SJSA1 (cell line): Measurements from ENCODE around the gene KIAA0586. TPM values are rescaled to one million over a fixed set of nuclear protein-coding genes. Genes with fewer than 3 reads are reported as not detected.

Experiments used
- DNase-seq, 2 experiments: peaks; one replicate each; pipeline ENCODE4 v3.0.0-alpha.2; 2015 to 2020; ENCODE audit warnings: low spot score in 2 of 2, low read depth in 1 of 2
- H3K27ac ChIP-seq: fragments of 250-450 bp; sonication (Bioruptor Pico); 2 replicates; pipeline ENCODE4 v1.5.1; 2020; ENCODE audit warnings: mild to moderate bottlenecking, moderate library complexity
- H3K27me3 ChIP-seq: fragments of 250-450 bp; sonication (Bioruptor Pico); replicated peaks from 2 replicates; pipeline ENCODE4 v1.5.1; 2020; ENCODE audit warnings: mild to moderate bottlenecking, moderate library complexity
- H3K36me3 ChIP-seq: fragments of 250-450 bp; sonication (Bioruptor Pico); 2 replicates; pipeline ENCODE4 v1.5.1; 2020; ENCODE audit warnings: mild to moderate bottlenecking
- H3K4me1 ChIP-seq: fragments of 250-450 bp; sonication (Bioruptor Pico); replicated peaks from 2 replicates; pipeline ENCODE4 v1.6.1; 2021; ENCODE audit warnings: mild to moderate bottlenecking
- H3K4me3 ChIP-seq: fragments of 250-450 bp; sonication (Bioruptor Pico); 2 replicates; pipeline ENCODE4 v1.5.1; 2020; ENCODE audit warnings: mild to moderate bottlenecking
- H3K9me3 ChIP-seq: fragments of 250-450 bp; sonication (Bioruptor Pico); replicated peaks from 2 replicates; pipeline ENCODE4 v1.5.1; 2020; ENCODE audit warnings: mild to moderate bottlenecking
- total RNA-seq: library from RNA; depleted of rRNA; stranded (reverse); fragments of >200 nt; shearing (Covaris generic); gene quantifications from 2 replicates; pipeline ENCODE4 v1.2.3, GENCODE V29; 2014; rRNA removed

KIAA0586 gene
- total RNA-seq, 1 experiment from 2014 or later = 41.9 TPM

- no peak for DNase-seq
- no peak overlapping the region for H3K4me3 ChIP-seq
- no peaks in the 10 kb centered on the region for H3K9me3 ChIP-seq
- no peaks in the 10 kb centered on the region for H3K36me3 ChIP-seq
- H3K4me1 ChIP-seq = no peaks in the 10 kb centered on the region
- no peaks in the 10 kb centered on the region for H3K27me3 ChIP-seq
- H3K27ac ChIP-seq = no peak overlapping the region
These were observed 171.4 kb downstream of the KIAA0586 start for GRCh38 chr14:58598804-58599525.

DNA sequence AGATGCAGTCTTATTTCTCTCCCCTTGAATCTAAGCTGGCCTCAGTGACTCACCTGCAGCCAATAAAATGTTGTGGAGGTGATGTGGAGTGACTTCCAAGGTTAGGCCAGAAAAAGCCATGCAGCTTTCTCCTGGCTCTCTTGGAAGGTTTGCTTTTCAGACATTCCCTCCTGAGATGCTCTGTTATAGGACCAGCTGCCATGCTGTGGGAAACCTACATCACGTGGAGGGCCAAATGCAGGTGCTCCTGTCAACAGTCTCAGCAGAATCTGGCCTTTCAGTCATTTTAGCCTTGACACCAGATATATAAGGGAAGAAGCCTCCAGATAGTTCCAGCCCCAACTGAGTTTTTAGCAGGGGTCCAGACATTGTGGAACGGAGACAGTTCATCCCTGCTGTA is 172.2 kb downstream of the KIAA0586 start:
- H3K36me3 ChIP-seq = no peaks in the 10 kb centered on the region
- H3K27ac ChIP-seq = no peak overlapping the region
- H3K9me3 ChIP-seq = no peaks in the 10 kb centered on the region
- no peak overlapping the region for H3K4me3 ChIP-seq
- no peak for DNase-seq
- no peaks in the 10 kb centered on the region for H3K4me1 ChIP-seq
- H3K27me3 ChIP-seq = no peaks in the 10 kb centered on the region

Other genes starting within 250 kb of the KIAA0586 start
- gene ACTR10, start 227.6 kb upstream of the KIAA0586 start, total RNA-seq = 79.8 and 82.6 TPM in 2 replicates
- 104 and 176 TPM in 2 replicates for gene PSMA3, start 182.9 kb upstream of the KIAA0586 start, total RNA-seq
- 7.6 and 9.3 TPM in 2 replicates for gene ARID4A, start 129.2 kb upstream of the KIAA0586 start, total RNA-seq
- gene TOMM20L, start 31.8 kb upstream of the KIAA0586 start, total RNA-seq = not detected in 2 replicates
- 7.4 and 50.4 TPM in 2 replicates for gene TIMM9, start 188 bp upstream of the KIAA0586 start, total RNA-seq
- 1.7 and 3.2 TPM in 2 replicates for gene DACT1, start 210.2 kb downstream of the KIAA0586 start, total RNA-seq